Esophagus muscularis mucosa (tissue), 4 donors: ENCODE data around the gene RRAD.

Experiments
- CTCF ChIP-seq, 3 experiments: fragments of 200-600 bp in 2 of 3; fragments of 450-650 bp in 1 of 3; sonication (generic) in 2 of 3; IDR thresholded peaks; one replicate each; pipeline ENCODE4 v1.5.1; 2017 to 2019; ENCODE audit warnings: antibody characterized with exemption in 3 of 3, mild to moderate bottlenecking in 2 of 3, moderate library complexity in 1 of 3
- EP300 ChIP-seq: sonication (generic); formaldehyde crosslinking; IDR thresholded peaks from one replicate; pipeline ENCODE4 v1.6.1; 2017; ENCODE audit warnings: antibody characterized with exemption
- POLR2A ChIP-seq: fragments of 450-650 bp; IDR thresholded peaks from one replicate; pipeline ENCODE4 v1.6.1; 2017; ENCODE audit warnings: antibody characterized with exemption, moderate library complexity, mild to moderate bottlenecking, low read depth

GRCh38 chr16:66895999-66896398 lies 29.3 kb downstream of the RRAD start:
- TF ChIP-seq CTCF (IDR thresholded peaks at IDR 0.05) (no peak), POLR2A (no peak), EP300 (no peak)
